ENCODE measurements around the gene LRP2.
A peak's percentile ranks its signal among the peaks of the same experiment; 100 is the strongest.

LRP2 gene

DNA sequence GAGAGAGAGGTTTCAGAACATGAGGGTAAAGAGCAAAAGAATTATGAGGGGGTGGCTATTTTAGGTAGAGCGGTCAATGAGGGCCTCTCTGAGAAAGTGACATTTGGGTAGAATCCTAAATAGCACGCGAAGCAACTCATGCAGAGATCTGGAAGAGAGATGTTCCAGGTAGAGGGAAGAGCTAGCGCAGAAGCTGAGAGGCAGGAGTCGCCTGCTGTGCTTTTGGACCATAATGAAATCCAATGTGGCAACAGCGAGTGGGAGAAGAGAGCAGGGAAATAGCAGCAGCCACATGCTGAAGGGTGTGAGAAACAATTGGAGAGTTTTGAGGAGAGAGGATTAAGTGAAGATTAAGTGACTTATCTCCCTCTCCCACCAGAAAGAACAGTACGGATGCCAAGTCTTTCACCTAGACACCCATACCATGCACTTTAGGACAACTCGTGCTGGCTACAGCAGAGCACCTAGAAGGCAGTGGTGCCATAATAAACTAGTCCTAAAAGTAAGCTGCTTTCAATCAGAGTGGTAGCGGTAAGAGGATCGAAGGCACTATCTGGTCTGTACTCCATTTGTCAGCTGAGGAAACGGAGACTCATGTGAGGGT, 129.7 kb downstream of the LRP2 start:
- H3K4me1 ChIP-seq: peaks cover 0 to 9% (median 0%) of the 10 kb centered on the region in 10 experiments; a peak in 2 of 20 replicates
- no peaks in the 10 kb centered on the region for H3K36me3 ChIP-seq
- no peak for TF ChIP-seq Cebpa-rat (IDR thresholded peaks at IDR 0.05)
- no peak overlapping the region for H3K27ac ChIP-seq
- no peaks in the 10 kb centered on the region for H3K27me3 ChIP-seq
- H3K9me3 ChIP-seq (replicated peaks in 1 of 11): no peaks in the 10 kb centered on the region
- H3K4me2 ChIP-seq: no peak overlapping the region
- no peak overlapping the region for H3K4me3 ChIP-seq
- no peaks in the 10 kb centered on the region for H4K20me1 ChIP-seq
- no peak overlapping the region for H3K9ac ChIP-seq

DNA sequence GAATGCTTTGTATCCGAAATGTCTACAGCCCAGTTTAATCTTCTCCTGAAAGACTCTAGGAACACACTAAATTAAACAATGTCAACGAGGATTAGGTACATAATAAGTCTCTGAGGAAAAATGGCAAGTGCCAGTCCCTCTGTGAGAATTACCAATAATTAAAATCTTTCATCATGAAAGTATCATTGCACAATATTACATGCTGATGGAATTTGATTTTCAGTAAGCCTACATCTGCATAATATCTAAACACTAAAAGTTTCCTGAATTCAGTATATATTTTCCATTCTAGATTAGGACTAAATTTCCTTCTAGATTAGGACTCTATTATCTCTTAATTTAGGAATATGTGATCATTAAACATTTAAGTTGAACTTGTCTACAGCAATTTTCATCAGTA, 132.1 kb downstream of the LRP2 start:
- H3K4me1 ChIP-seq: peaks cover 0 to 16% (median 0%) of the 10 kb centered on the region in 10 experiments; a peak in 5 of 20 replicates
- H3K27me3 ChIP-seq: no peaks in the 10 kb centered on the region
- no peak overlapping the region for H3K4me2 ChIP-seq
- H3K9me3 ChIP-seq (replicated peaks in 1 of 11): no peaks in the 10 kb centered on the region
- no peaks in the 10 kb centered on the region for H4K20me1 ChIP-seq
- H3K27ac ChIP-seq: no peak overlapping the region
- no peak for TF ChIP-seq Cebpa-rat (IDR thresholded peaks at IDR 0.05)
- no peak overlapping the region for H3K9ac ChIP-seq
- no peak overlapping the region for H3K4me3 ChIP-seq
- no peaks in the 10 kb centered on the region for H3K36me3 ChIP-seq

DNA sequence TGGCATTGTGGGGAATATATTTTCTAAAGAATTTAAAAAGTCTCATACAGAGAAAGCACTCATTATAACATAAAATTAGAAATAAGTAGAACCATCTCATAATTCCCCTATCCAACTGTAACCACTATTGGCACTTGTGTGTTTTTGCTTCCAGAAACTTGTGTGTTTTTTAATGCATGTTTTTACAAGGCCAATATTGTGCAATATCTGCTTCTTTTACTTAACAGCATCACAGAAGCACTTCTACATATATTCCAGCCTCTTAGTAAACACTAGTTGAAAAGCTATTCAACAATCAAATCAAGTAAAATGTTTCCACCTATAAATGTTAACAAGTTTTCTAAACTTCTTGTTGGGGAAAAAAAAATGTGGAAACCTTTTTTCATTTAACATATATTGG, 132.7 kb downstream of the LRP2 start:
- no peaks in the 10 kb centered on the region for H3K9me3 ChIP-seq (replicated peaks in 1 of 11)
- H3K27me3 ChIP-seq: no peaks in the 10 kb centered on the region
- no peak overlapping the region for H3K27ac ChIP-seq
- no peak overlapping the region for H3K4me3 ChIP-seq
- H4K20me1 ChIP-seq: no peaks in the 10 kb centered on the region
- peaks cover 0 to 16% (median 0%) of the 10 kb centered on the region in 10 experiments; a peak in 5 of 20 replicates for H3K4me1 ChIP-seq
- no peaks in the 10 kb centered on the region for H3K36me3 ChIP-seq
- TF ChIP-seq Cebpa-rat (IDR thresholded peaks at IDR 0.05): peak in 2 of 11 experiments; percentile 26 to 61; a peak in 3 of 22 replicates
- H3K9ac ChIP-seq: no peak overlapping the region
- peak overlapping the region in 1 of 11 experiments; percentile 18; a peak in 1 of 22 replicates for H3K4me2 ChIP-seq

DNA sequence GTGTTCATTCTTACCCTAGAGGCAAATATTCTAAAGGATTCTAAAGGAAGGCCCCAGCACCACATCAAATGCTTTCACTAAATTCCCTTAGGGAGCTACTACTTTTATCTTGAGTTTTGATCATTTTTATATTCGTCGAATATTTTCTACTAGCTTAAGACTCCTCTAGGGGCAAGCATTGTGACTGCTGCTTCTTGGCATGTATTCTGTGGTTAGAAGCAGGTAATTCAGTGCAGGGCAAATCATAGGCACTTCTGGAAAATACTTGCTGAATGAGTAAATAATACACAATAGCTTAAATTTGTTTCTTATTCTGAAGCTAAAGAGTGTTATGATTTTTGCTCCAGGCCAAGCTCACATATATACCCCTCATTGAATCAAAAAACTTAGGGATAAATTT, 136.4 kb downstream of the LRP2 start:
- no peaks in the 10 kb centered on the region for H3K27me3 ChIP-seq
- H4K20me1 ChIP-seq: no peaks in the 10 kb centered on the region
- H3K9me3 ChIP-seq (replicated peaks in 1 of 11): no peaks in the 10 kb centered on the region
- H3K27ac ChIP-seq: no peak overlapping the region
- peak overlapping the region in 2 of 11 experiments; percentile 0 to 36; a peak in 2 of 22 replicates for H3K4me2 ChIP-seq
- H3K9ac ChIP-seq: no peak overlapping the region
- H3K4me1 ChIP-seq: peaks cover 0 to 16% (median 0%) of the 10 kb centered on the region in 10 experiments; a peak in 5 of 20 replicates
- no peaks in the 10 kb centered on the region for H3K36me3 ChIP-seq
- TF ChIP-seq Cebpa-rat (IDR thresholded peaks at IDR 0.05): no peak
- H3K4me3 ChIP-seq: no peak overlapping the region

DNA sequence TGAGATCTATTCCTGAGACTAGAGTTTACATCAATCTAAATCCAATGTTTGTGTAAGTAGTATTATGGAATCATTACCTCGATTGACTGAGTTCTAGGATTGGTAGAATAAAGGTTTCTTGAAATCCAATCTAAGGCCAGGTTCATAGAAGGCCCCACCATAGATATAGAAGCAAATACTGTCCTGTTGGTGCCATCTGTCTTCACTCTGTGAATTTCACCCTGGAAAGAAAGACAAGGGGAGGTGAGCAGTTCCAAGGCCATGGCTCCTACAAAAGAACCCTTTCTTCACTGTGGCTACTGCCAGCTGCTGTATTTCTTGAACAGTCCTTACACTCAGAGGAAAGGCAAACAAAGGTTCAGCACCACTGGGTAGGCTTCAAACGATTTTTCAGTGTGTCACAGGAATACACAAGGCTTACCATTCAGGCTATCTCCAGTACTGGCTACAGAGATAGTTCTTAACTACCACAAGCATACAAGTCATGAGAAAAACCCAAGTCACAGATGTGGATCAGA, 137.0 kb downstream of the LRP2 start:
- no peaks in the 10 kb centered on the region for H3K9me3 ChIP-seq (replicated peaks in 1 of 11)
- no peaks in the 10 kb centered on the region for H3K36me3 ChIP-seq
- TF ChIP-seq Cebpa-rat (IDR thresholded peaks at IDR 0.05): no peak
- no peaks in the 10 kb centered on the region for H4K20me1 ChIP-seq
- no peak overlapping the region for H3K27ac ChIP-seq
- H3K27me3 ChIP-seq: no peaks in the 10 kb centered on the region
- H3K4me3 ChIP-seq: no peak overlapping the region
- peaks cover 0 to 16% (median 0%) of the 10 kb centered on the region in 10 experiments; a peak in 5 of 20 replicates for H3K4me1 ChIP-seq
- H3K9ac ChIP-seq: no peak overlapping the region
- H3K4me2 ChIP-seq: peak overlapping the region in 2 of 11 experiments; percentile 0 to 36; a peak in 1 of 22 replicates

DNA sequence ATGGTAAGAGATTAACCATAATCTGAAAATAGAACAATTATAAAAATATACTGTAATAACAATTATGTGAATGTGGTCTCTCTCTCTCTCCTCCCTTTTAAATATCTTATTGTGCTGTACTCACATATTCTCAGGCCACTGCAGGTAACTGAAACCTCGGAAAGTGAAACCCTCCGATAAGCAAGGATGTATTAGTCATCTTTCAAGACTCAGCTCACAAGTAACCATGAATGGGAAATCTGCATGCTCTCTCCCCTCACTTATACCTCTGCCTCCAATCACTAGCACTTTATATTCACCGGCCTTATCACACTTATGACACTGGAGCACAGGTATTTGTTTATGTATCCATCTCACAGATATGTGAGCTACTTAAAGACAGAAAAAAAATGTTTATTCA, 139.7 kb downstream of the LRP2 start:
- Histone ChIP-seq H3K9ac (no peak overlapping the region), H3K27me3 (no peaks in the 10 kb centered on the region), H3K27ac (no peak overlapping the region), H3K36me3 (no peaks in the 10 kb centered on the region), H3K4me2 (no peak overlapping the region), H3K4me3 (no peak overlapping the region), H4K20me1 (no peaks in the 10 kb centered on the region), H3K9me3 (replicated peaks in 1 of 11) (no peaks in the 10 kb centered on the region), H3K4me1 (peaks cover 0 to 7% (median 0%) of the 10 kb centered on the region in 10 experiments; a peak in 3 of 20 replicates)
- no peak for TF ChIP-seq Cebpa-rat (IDR thresholded peaks at IDR 0.05)

DNA sequence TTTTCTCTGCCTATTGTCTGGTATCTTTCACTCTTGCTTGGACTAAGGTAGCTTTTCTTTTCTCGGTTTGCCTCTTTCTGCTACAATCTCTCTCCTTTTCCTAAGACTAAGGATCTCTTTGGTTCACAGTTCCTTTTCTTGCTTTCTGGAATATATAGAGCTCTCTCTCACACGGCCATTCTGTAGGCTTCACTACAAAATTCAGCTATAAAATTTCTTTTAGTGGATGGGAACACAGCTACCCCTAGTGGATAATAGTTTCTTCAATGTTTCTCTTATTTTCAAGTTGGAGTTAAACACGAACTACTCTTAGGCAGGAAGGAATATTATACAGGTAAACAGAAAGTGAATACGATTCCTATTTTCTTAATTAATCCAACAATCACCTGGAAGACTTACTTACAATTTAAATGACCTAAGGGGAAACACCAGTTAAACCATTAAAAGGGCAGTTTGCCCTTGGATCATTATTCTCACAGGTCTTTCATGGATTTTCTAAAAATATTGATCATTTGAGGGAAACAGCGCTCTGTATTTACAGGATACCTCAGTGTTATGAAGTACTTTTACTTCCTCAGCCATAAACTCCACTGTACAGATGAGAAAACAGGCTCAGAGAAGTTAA, 140.5 kb downstream of the LRP2 start:
- Histone ChIP-seq H4K20me1 (no peaks in the 10 kb centered on the region), H3K4me3 (no peak overlapping the region), H3K4me1 (peaks cover 0 to 7% (median 0%) of the 10 kb centered on the region in 10 experiments; a peak in 3 of 20 replicates), H3K27me3 (no peaks in the 10 kb centered on the region), H3K4me2 (no peak overlapping the region), H3K9ac (no peak overlapping the region; a peak in 1 of 22 replicates), H3K9me3 (replicated peaks in 1 of 11) (no peaks in the 10 kb centered on the region), H3K36me3 (no peaks in the 10 kb centered on the region), H3K27ac (peak overlapping the region in 1 of 11 experiments; percentile 10; a peak in 1 of 22 replicates)
- no peak for TF ChIP-seq Cebpa-rat (IDR thresholded peaks at IDR 0.05)

DNA sequence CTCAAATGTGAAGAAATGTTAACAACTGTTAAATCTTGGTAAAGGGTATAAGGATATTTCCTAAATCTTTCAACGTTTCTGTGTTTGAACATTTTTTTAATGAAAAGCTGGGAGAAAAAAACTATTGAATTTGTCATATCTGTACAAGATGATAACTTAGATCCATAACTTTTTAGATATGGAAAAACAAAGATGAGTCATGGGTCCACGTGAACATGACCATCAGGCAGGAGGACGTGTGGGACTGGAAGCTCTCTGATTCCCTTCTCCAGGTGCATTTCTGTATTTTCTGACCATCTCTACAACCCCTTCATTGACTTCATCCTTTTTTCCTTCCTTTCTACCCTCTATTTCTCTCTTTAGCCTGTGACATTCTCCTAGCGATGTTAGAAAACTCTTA, 151.4 kb downstream of the LRP2 start:
- no peaks in the 10 kb centered on the region for H3K27me3 ChIP-seq
- no peaks in the 10 kb centered on the region for H3K9me3 ChIP-seq (replicated peaks in 1 of 11)
- H3K4me2 ChIP-seq: no peak overlapping the region
- H3K9ac ChIP-seq: no peak overlapping the region
- TF ChIP-seq Cebpa-rat (IDR thresholded peaks at IDR 0.05): no peak
- no peaks in the 10 kb centered on the region for H4K20me1 ChIP-seq
- H3K27ac ChIP-seq: no peak overlapping the region
- no peaks in the 10 kb centered on the region for H3K4me1 ChIP-seq
- H3K36me3 ChIP-seq: no peaks in the 10 kb centered on the region
- no peak overlapping the region for H3K4me3 ChIP-seq

DNA sequence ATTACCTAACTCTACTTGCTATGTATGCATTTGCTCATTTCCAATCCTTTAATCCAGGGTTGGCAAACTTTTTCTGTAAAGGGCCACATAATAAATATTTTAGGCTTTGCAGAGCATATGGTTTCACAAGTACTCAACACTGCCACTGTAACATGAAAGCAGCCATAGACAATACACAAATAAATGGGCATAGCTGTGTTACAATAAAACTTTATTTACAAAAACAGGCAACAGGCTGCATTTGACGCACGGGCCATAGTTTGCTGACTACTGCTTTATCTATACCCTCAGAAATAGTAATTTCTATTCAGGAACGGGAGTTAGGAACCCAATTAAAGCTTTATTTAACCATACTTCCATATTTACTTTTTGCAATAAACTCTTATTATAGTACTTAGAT, 154.3 kb downstream of the LRP2 start:
- Histone ChIP-seq H3K9ac (no peak overlapping the region), H4K20me1 (no peaks in the 10 kb centered on the region), H3K9me3 (replicated peaks in 1 of 11) (no peaks in the 10 kb centered on the region), H3K4me2 (no peak overlapping the region), H3K27ac (no peak overlapping the region), H3K4me3 (no peak overlapping the region), H3K36me3 (no peaks in the 10 kb centered on the region), H3K27me3 (no peaks in the 10 kb centered on the region), H3K4me1 (no peaks in the 10 kb centered on the region)
- no peak for TF ChIP-seq Cebpa-rat (IDR thresholded peaks at IDR 0.05)

All from BLaER1 treated with 17β-estradiol and CSF1 and Interleukin-3, amounts not matched to agents 10 nM and 100 nM (cell line).